ENCODE data around the gene LBR. TPM values are rescaled to one million over a fixed set of nuclear protein-coding genes. Genes with fewer than 3 reads are reported as not detected.
"Not testable (repeated sequence)": the region's sequence is repeated elsewhere in the genome, so short reads cannot be mapped to it uniquely, and the experiment has no call there.

The LBR gene
- total RNA-seq, 2 donors from 2014 or later, result 10.5 to 15.3 TPM

GRCh38 chr1:225388372-225388771 is 39.5 kb downstream of the LBR start:
- Histone ChIP-seq H3K4me3 (no peak overlapping the region), H3K27ac (no peak overlapping the region), H3K36me3 (no peaks in the 10 kb centered on the region), H3K4me1 (no peaks in the 10 kb centered on the region), H3K9me3 (no peaks in the 10 kb centered on the region), H3K27me3 (no peaks in the 10 kb centered on the region)
- DNase-seq (ENCODE audit: low spot score), result no peak
- TF ChIP-seq CTCF (IDR thresholded peaks at IDR 0.05), result no peak

DNA sequence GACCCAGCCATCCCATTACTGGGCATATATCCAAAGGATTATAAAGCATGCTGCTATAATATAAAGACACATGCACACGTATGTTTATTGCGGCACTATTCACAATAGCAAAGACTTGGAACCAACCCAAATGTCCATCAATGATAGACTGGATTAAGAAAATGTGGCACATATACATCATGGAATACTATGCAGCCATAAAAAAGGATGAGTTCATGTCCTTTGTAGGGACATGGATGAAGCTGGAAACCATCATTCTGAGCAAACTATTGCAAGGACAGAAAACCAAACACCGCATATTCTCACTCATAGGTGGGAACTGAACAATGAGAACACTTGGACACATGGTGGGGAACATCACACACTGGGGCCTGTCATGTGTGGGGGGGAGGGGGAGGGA is 41.0 kb downstream of the LBR start:
- DNase-seq (ENCODE audit: low spot score); H3K36me3 ChIP-seq; H3K27ac ChIP-seq; H3K9me3 ChIP-seq; H3K27me3 ChIP-seq; H3K4me3 ChIP-seq; H3K4me1 ChIP-seq: not testable (repeated sequence)

DNA sequence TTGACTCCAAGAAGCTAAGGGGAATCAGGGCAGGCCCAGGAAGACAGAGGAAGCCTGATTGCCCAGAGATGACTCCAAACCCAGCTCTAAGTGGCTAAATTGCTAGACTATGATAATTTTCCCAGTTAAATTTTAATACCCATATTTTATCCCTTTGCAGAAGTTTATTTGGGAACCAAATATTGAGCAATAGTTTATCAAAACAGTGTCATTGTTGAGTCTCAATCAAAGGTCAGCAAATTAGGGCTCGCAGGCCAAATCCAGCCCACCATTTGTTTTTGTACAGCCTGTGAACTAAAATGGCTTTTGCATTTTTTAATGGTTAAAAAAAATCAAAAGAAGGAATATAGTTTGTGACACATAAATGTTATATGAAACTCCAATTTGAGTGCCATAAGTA is 47.1 kb downstream of the LBR start:
- Histone ChIP-seq H3K4me1 (no peaks in the 10 kb centered on the region), H3K27me3 (no peaks in the 10 kb centered on the region), H3K9me3 (no peaks in the 10 kb centered on the region), H3K4me3 (no peak overlapping the region), H3K27ac (no peak overlapping the region), H3K36me3 (no peaks in the 10 kb centered on the region)
- no peak for DNase-seq (ENCODE audit: low spot score)
- TF ChIP-seq CTCF (IDR thresholded peaks at IDR 0.05), result no peak

DNA sequence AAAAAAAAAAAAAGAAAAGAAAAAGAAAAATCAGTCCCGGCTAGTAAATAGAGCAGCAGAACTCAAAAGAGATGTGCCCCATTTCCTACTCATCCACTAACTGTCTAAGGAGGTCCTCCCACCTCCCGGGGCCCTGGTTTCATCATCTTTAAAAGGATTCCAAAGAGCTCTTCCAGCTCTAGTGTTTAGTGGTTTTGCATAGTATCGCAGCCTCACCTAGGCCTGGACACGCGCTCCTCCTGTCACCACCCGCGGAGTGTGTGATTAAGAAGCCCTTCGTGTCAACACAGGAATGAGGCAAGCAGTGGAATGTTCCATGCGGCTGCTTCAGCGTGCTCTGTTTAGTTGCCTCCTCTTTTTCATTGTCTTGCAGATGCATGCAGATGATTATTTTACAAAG is 49.0 kb downstream of the LBR start:
- Histone ChIP-seq H3K9me3 (no peaks in the 10 kb centered on the region), H3K4me3 (no peak overlapping the region), H3K36me3 (no peaks in the 10 kb centered on the region), H3K27me3 (no peaks in the 10 kb centered on the region), H3K27ac (no peak overlapping the region), H3K4me1 (no peaks in the 10 kb centered on the region)
- no peak for DNase-seq (ENCODE audit: low spot score)
- TF ChIP-seq CTCF (IDR thresholded peaks at IDR 0.05), result no peak

DNA sequence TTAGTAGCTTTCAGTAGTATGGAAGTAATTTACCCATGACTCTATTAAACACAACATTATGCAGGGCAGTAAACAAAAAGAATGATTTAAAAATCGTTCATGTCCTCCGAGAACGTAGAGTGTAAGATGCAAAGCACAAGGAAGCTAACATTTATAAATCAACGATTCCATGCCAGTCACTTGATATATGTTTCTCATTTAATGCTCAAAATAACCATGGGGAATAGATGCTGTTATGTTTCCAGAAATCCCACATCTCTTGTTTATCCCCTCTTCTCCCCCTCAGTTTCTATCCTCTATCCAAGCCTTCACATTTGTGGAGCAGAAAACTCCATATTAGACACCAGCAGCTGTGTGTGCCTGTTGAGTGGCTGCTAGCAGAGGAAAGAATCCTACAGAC is 52.8 kb downstream of the LBR start:
- Histone ChIP-seq H3K4me1 (no peaks in the 10 kb centered on the region), H3K27ac (no peak overlapping the region), H3K27me3 (no peaks in the 10 kb centered on the region), H3K36me3 (no peaks in the 10 kb centered on the region), H3K9me3 (no peaks in the 10 kb centered on the region), H3K4me3 (no peak overlapping the region)
- TF ChIP-seq CTCF (IDR thresholded peaks at IDR 0.05), result no peak
- DNase-seq (ENCODE audit: low spot score), result no peak

DNA sequence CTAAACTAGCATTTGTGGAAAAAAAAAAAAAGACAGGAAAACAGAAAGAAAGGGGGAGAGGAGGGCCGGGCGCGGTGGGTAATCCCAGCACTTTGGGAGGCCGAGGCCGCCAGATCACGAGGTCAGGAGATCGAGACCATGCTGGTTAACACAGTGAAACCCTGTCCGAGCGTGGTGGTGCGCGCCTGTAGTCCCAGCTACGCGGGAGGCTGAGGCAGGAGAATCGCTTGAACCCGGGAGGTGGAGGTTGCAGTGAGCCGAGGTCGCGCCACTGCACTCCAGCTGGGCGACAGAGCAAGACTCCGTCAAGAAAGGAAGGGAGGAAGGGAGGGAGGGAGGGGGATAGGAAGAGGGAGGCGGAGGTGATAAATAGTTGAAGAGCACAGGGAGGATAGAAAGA is 54.7 kb downstream of the LBR start:
- no peak for TF ChIP-seq CTCF (IDR thresholded peaks at IDR 0.05)
- Histone ChIP-seq H3K4me1 (no peaks in the 10 kb centered on the region), H3K9me3 (no peaks in the 10 kb centered on the region), H3K4me3 (no peak overlapping the region), H3K36me3 (no peaks in the 10 kb centered on the region), H3K27me3 (no peaks in the 10 kb centered on the region), H3K27ac (no peak overlapping the region)
- DNase-seq (ENCODE audit: low spot score), result no peak

Data from right atrium auricular region (tissue), 2 donors.